GM12892 (cell line): ENCODE data around the gene RACGAP1.

Experiments
- POLR2A ChIP-seq: IDR thresholded peaks from 2 replicates; pipeline ENCODE4 v1.6.1; 2011; ENCODE audit warnings: low read depth, low read length, control low read depth
- TAF1 ChIP-seq: IDR thresholded peaks from 2 replicates; pipeline ENCODE4 v1.6.1; 2011; ENCODE audit warnings: low read depth, mild to moderate bottlenecking, control low read depth, low read length, borderline replicate concordance

DNA sequence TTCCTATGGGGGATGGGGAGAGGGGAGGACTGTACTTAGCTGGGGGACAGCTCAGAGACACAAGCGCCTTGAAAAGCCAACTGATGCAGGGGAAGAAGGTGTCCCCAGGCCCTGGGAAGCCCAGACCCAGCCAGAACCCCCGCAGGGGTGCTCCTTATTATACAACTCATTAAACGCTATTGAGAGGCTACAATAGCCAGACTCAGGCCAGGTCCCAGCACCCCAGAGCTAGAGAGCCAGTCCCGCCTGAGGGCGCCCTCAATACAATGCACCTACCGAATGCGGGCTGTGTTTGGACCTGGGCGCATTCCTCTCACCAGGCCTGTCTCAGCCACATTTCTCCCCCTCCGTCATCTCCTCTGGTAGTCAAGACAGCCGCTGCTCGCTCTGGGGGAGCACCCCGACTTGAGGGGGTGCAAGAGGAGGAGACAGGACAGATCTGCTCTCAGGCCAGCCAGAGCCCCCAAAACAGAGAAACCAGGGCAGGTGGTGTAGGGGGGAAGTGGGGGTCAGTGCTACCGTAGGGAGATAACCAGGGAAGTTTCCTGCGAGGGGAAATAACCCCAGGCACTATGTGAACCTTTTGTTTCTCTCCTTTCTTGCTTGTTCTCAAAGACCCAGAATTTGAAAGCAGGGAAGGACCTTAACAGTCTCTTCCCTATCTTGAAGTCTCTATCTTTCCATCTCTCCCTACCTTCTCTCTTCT is 26.0 kb upstream of the RACGAP1 start:
- TF ChIP-seq TAF1 = no peak
- no peak for TF ChIP-seq POLR2A
